HepG2 (cell line): ENCODE measurements around the gene USP35. TPM values are rescaled to one million over a fixed set of nuclear protein-coding genes. Genes with fewer than 3 reads are reported as not detected.

Experiments used
- ATAC-seq: fragments of 200-7000 bp; cut with Tn5 transposase; 3 replicates; pipeline ENCODE4 v1.9.1; 2020; ENCODE audit warnings: mild to moderate bottlenecking, moderate library complexity
- BruUV-seq: library from RNA; stranded (reverse); fragments of 400-500 nt; replicated peaks from 2 replicates; lab custom pipeline; 2021; lab: Mats Ljungman, UMichigan
- CTCF ChIA-PET: fragments of 300-600 bp; formaldehyde crosslinking; extraction: SDS; loops from one replicate; lab custom pipeline; 2021; ENCODE audit warnings: low total read pairs, inconsistent platforms, low intra/inter-chr PET ratio; lab: Yijun Ruan, JAX
- POLR2A ChIA-PET: fragments of 350-600 bp; sonication (Branson Sonifier 250); formaldehyde crosslinking; loops from one replicate; lab custom pipeline; 2020; ENCODE audit warnings: antibody characterized with exemption, inconsistent platforms; lab: Yijun Ruan, JAX
- DNase-seq: peaks from one replicate; pipeline ENCODE4 v3.0.0-alpha.2; 2015; ENCODE audit warnings: low spot score
- FAIRE-seq: peaks from 3 replicates; lab custom pipeline; 2011; peaks lifted over from hg19 to GRCh38; lab: Jason Lieb, UNC
- H2AFZ ChIP-seq: one replicate; pipeline ENCODE4 v1.6.1; 2011; ENCODE audit warnings: low read length, inconsistent platforms
- H3K27ac ChIP-seq: fragments of 300-600 bp; 3 replicates; pipeline ENCODE4 v1.8.0; 2011; ENCODE audit warnings: mixed run types, mild to moderate bottlenecking, mixed read lengths, low read length, inconsistent platforms; ENCODE audit not compliant: insufficient read depth; ENCODE audit errors: extremely low read length
- H3K27me3 ChIP-seq, 2 experiments: fragments of 200-600 bp in 1 of 2; 2 replicates in 1 of 2; 3 replicates in 1 of 2; pipeline versions ENCODE4 v1.6.0 to v1.8.0; 2011; ENCODE audit warnings: low read length in 2 of 2, mild to moderate bottlenecking in 2 of 2, moderate library complexity in 2 of 2, inconsistent platforms in 1 of 2; ENCODE audit not compliant: insufficient read depth in 2 of 2, control insufficient read depth in 1 of 2
- H3K36me3 ChIP-seq, 2 experiments: fragments of 200-600 bp in 1 of 2; replicated peaks in 1 of 2; 2 replicates in 1 of 2; 3 replicates in 1 of 2; pipeline versions ENCODE4 v1.5.1 to v1.8.0; 2011; ENCODE audit warnings: low read length in 2 of 2, inconsistent platforms in 1 of 2; ENCODE audit not compliant: insufficient read depth in 2 of 2, control insufficient read depth in 1 of 2
- H3K4me1 ChIP-seq: 2 replicates; pipeline ENCODE4 v1.5.1; 2012; ENCODE audit warnings: low read length, inconsistent platforms; ENCODE audit not compliant: insufficient read depth
- H3K4me2 ChIP-seq: 2 replicates; pipeline ENCODE4 v1.6.0; 2011; ENCODE audit warnings: low read depth, low read length, inconsistent platforms
- H3K4me3 ChIP-seq, 3 experiments: fragments of 200-600 bp in 1 of 3; sonication (generic), shearing (Covaris generic) in 1 of 3; replicated peaks in 1 of 3; 2 replicates each; pipeline ENCODE4 v1.5.1; 2011 to 2016; ENCODE audit warnings: low read length in 3 of 3, inconsistent platforms in 2 of 3, low read depth in 2 of 3, mild to moderate bottlenecking in 2 of 3, control low read depth in 1 of 3, mixed read lengths in 1 of 3; ENCODE audit not compliant: insufficient read depth in 1 of 3
- H3K79me2 ChIP-seq: one replicate; pipeline ENCODE4 v1.6.1; 2011; ENCODE audit warnings: low read length, inconsistent platforms; ENCODE audit not compliant: insufficient read depth
- H3K9ac ChIP-seq: 2 replicates; pipeline ENCODE4 v1.6.0; 2011; ENCODE audit warnings: mild to moderate bottlenecking, low read depth, low read length, inconsistent platforms; ENCODE audit not compliant: insufficient read depth
- H3K9me3 ChIP-seq: 2 replicates; pipeline ENCODE4 v1.5.1; 2012; ENCODE audit warnings: mild to moderate bottlenecking, low read length
- H4K20me1 ChIP-seq: 2 replicates; pipeline ENCODE4 v1.6.0; 2011; ENCODE audit warnings: inconsistent platforms, mild to moderate bottlenecking, low read length, moderate library complexity; ENCODE audit not compliant: insufficient read depth
- CAMTA2 ChIP-seq: sonication (generic); formaldehyde crosslinking; IDR thresholded peaks from 2 replicates; pipeline ENCODE4 v1.4.0; 2020; ENCODE audit warnings: mild to moderate bottlenecking, missing genetic modification reagents, borderline replicate concordance
- KAT7 ChIP-seq: IDR thresholded peaks from 2 replicates; pipeline ENCODE4 v1.6.1; 2018; ENCODE audit warnings: borderline replicate concordance, missing compliant biosample characterization
- MLLT10 ChIP-seq: sonication (generic); formaldehyde crosslinking; IDR thresholded peaks from 2 replicates; pipeline ENCODE4 v1.4.0; 2020; ENCODE audit warnings: missing genetic modification reagents
- NFE2L2 ChIP-seq: fragments of 150-350 bp; IDR thresholded peaks from 2 replicates; pipeline ENCODE4 v1.6.1; 2014; ENCODE audit warnings: low read length
- RERE ChIP-seq: IDR thresholded peaks from 2 replicates; pipeline ENCODE4 v1.6.1; 2016; ENCODE audit warnings: low read depth, missing genetic modification reagents, missing compliant biosample characterization
- TGIF2 ChIP-seq: IDR thresholded peaks from 2 replicates; pipeline ENCODE4 v1.6.1; 2016; ENCODE audit warnings: control low read depth, missing compliant biosample characterization
- ZKSCAN8 ChIP-seq: IDR thresholded peaks from 2 replicates; pipeline ENCODE4 v1.6.1; 2016; ENCODE audit warnings: borderline replicate concordance, missing genetic modification reagents, missing compliant biosample characterization
- ZNF550 ChIP-seq: sonication (generic); formaldehyde crosslinking; IDR thresholded peaks from 2 replicates; pipeline ENCODE4 v1.4.0; 2020; ENCODE audit warnings: mild to moderate bottlenecking, missing genetic modification reagents, borderline replicate concordance
- ZNF570 ChIP-seq: sonication (generic); formaldehyde crosslinking; IDR thresholded peaks from 2 replicates; pipeline ENCODE4 v1.4.0; 2020; ENCODE audit warnings: mild to moderate bottlenecking, missing genetic modification reagents, borderline replicate concordance
- ZNF607 ChIP-seq: sonication (generic); formaldehyde crosslinking; IDR thresholded peaks from 2 replicates; pipeline ENCODE4 v1.5.1; 2020; ENCODE audit warnings: missing genetic modification reagents, mild to moderate bottlenecking, borderline replicate concordance
- ZNF747 ChIP-seq: sonication (generic); formaldehyde crosslinking; IDR thresholded peaks from 2 replicates; pipeline ENCODE4 v1.8.1; 2023; ENCODE audit warnings: missing genetic modification reagents, mild to moderate bottlenecking, borderline replicate concordance
- ZSCAN30 ChIP-seq: sonication (generic); formaldehyde crosslinking; IDR thresholded peaks from 2 replicates; pipeline ENCODE4 v1.5.0; 2020; ENCODE audit warnings: mild to moderate bottlenecking, missing genetic modification reagents
- WGBS: methylation state at CpG from one replicate; pipeline ENCODE4 v1.1.6; 2017; ENCODE audit warnings: low lambda C conversion rate; 5-methylcytosine and 5-hydroxymethylcytosine counted together
- in situ Hi-C: cut with HindIII; loops from 2 replicates; pipeline ENCODE4 v1.10.0; 2017; ENCODE audit warnings: low pct_unique_long_range_greater_than_20kb; ENCODE audit not compliant: extremely low pct_ligation_motif_present
- intact Hi-C: fragments of 100-400 bp; cut with micrococcal nuclease; formaldehyde crosslinking; loops from one replicate; pipeline ENCODE4 v1.10.0; 2022; ENCODE audit not compliant: unreplicated experiment
- polyA plus RNA-seq, 8 experiments: library from polyadenylated mRNA; depleted of rRNA in 3 of 8; stranded (reverse) in 7 of 8; unstranded in 1 of 8; fragments of >200 nt; fragmentation: Illumina TruSeq in 4 of 8; extraction: Trizol in 4 of 8; gene quantifications; 2 replicates each; pipeline versions ENCODE4 v1.2.1 to v1.2.3, GENCODE V29; 2011 to 2016; ENCODE audit warnings: low read depth in 4 of 8, missing spikeins in 1 of 8, mixed read lengths in 1 of 8; ENCODE audit not compliant: insufficient read depth in 1 of 8
- total RNA-seq, 5 experiments: library from RNA; depleted of rRNA; stranded (reverse); fragments of >200 nt; fragmentation: Illumina TruSeq; extraction: Trizol; gene quantifications; 2 replicates each; pipeline ENCODE4 v1.2.3, GENCODE V29; 2016; ENCODE audit warnings: low read depth in 1 of 5

USP35 gene
- total and polyA plus RNA-seq, 2 of the 13 experiments (the other 11 are each of a cell fraction or from before 2014, with no cell fraction given), result 4.6 to 7.7 TPM

- no peaks in the 10 kb centered on the region for H4K20me1 ChIP-seq
- intact Hi-C loops, result no loop called here
- no peak overlapping the region for H3K4me3 ChIP-seq
- in situ Hi-C loops, result no loop called here
- H2AFZ ChIP-seq, result no peak overlapping the region
- ChIA-PET CTCF (no interaction called here), POLR2A (no interaction called here)
- BruUV-seq, result no TSS peak
- TF ChIP-seq CAMTA2 (CRISPR knock-in tag), result no peak
- TF ChIP-seq ZNF570 (CRISPR knock-in tag), result no peak
- TF ChIP-seq ZNF550 (CRISPR knock-in tag), result no peak
- H3K9me3 ChIP-seq, result no peaks in the 10 kb centered on the region
- DNase-seq (no peak), FAIRE-seq (no peak), ATAC-seq (no peak)
- no peaks in the 10 kb centered on the region for H3K36me3 ChIP-seq
- H3K79me2 ChIP-seq, result no peaks in the 10 kb centered on the region
- 85% methylated on average over 5 of the region's 5 CpGs for WGBS
- H3K27ac ChIP-seq, result no peak overlapping the region
- peaks cover 44% of the 10 kb centered on the region for H3K4me1 ChIP-seq
- no peaks in the 10 kb centered on the region for H3K27me3 ChIP-seq
- no peak overlapping the region for H3K4me2 ChIP-seq
- H3K9ac ChIP-seq, result no peak overlapping the region
Measured at GRCh38 chr11:78161962-78162371, 26.8 kb upstream of the USP35 start.

GRCh38 chr11:78163828-78164227, 24.9 kb upstream of the USP35 start:
- no peak overlapping the region for H3K27ac ChIP-seq
- peaks cover 35% of the 10 kb centered on the region for H3K4me1 ChIP-seq
- H3K9ac ChIP-seq, result no peak overlapping the region
- in situ Hi-C loops, result no loop called here
- H3K4me2 ChIP-seq, result no peak overlapping the region
- no peaks in the 10 kb centered on the region for H4K20me1 ChIP-seq
- H3K27me3 ChIP-seq, result no peaks in the 10 kb centered on the region
- intact Hi-C loops, result no loop called here
- no peaks in the 10 kb centered on the region for H3K79me2 ChIP-seq
- POLR2A ChIA-PET, result interaction anchor here (0.6 to 1.2 kb wide), 2 partner anchors 25 to 83 kb away, joined by 3 read pairs; partner anchors contain the start of gene ALG8
- WGBS, result 63% methylated on average over 2 of the region's 2 CpGs
- DNase-seq, result no peak
- no peak for ATAC-seq
- H2AFZ ChIP-seq, result no peak overlapping the region
- H3K4me3 ChIP-seq, result no peak overlapping the region
- TF ChIP-seq ZNF607 (CRISPR knock-in tag), result no peak
- TF ChIP-seq ZKSCAN8, result no peak
- no peak for TF ChIP-seq KAT7
- TF ChIP-seq MLLT10 (CRISPR knock-in tag), result no peak
- TF ChIP-seq RERE (CRISPR knock-in tag), result no peak
- TF ChIP-seq TGIF2, result no peak
- no peak for TF ChIP-seq ZSCAN30 (CRISPR knock-in tag)
- no peak for TF ChIP-seq NFE2L2
- no peak for TF ChIP-seq ZNF747 (CRISPR knock-in tag)
- BruUV-seq, result no TSS peak
- CTCF ChIA-PET, result no interaction called here
- FAIRE-seq, result no peak
- no peaks in the 10 kb centered on the region for H3K36me3 ChIP-seq
- no peaks in the 10 kb centered on the region for H3K9me3 ChIP-seq
